ENCODE measurements around the gene TTC34.

Gene TTC34, protein sequence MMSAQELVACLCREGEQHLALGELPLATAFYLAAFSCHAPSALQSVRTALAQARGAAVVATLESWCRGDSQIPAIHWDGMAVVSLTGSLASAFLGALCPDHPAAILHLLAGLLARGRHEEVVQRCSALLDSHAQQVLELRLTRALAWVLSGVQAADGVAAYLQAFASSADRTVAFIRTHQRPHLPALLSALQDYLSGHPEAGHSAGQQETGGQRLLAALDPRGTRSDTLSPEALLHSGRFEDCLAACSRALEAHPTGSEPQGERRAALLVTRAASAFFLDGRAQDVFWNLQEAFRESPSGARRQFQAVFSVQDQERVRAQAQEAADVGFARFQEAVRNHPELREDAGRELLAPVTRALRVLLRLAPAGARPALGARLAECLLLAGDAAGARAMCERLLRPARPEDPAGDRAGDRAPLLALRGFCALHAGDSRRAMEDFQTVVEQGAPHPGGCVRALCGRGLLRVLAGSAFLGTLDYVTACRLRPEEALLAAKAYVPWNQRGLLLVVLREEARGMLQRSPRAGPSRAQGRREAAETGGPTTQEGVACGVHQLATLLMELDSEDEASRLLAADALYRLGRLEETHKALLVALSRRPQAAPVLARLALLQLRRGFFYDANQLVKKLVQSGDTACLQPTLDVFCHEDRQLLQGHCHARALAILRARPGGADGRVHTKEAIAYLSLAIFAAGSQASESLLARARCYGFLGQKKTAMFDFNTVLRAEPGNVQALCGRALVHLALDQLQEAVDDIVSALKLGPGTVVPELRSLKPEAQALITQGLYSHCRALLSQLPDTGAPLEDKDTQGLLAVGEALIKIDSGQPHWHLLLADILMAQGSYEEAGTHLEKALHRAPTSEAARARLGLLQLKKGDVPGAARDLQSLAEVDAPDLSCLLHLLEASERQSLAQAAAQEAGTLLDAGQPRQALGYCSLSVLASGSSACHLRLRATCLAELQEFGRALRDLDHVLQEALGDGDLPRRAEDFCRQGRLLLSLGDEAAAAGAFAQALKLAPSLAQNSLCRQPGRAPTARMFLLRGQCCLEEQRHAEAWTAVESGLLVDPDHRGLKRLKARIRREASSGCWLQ

DNA sequence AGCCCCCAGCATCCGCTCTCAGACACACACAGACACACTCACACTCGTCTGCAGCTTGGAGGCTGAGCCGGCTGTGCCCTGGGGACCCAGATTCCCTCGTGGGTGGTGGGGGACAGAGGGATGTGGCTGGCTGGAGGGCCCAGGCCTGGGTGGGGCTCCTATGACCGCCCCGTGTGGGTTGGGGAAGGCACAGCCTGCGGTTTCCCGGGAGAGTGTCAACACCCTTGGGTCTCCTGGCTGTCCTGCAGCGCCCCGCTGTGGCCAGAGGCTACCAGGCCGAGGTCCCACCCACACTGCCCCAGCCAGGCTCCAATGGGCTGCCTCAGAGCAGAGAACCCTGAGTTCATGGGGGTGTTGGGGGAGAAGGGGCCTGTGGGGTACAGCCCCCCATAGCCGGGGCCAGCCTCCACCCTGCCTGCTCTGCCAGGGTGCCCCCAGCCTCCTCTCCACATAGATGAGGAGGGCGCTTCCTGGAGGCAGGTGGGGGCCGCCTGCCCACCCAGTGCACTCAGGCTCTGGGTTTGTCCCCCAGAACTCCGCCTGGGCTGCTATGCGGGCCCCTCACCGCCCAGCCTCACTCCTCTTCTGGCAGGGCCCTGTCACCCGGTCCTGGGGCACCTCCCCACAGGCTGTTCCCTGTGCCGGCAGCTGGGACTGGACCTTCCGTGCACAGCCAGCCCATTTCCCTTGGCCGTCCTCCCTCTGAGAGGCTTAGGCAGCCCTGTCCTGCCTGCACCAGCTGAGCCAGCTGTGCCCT is at the start of gene TTC34:
Gene TTC34 (minus strand): TSS at position 159 of the 757 bp plus-strand sequence. CDS start 866 bp downstream, outside the sequence.
- no peak for DNase-seq

DNA sequence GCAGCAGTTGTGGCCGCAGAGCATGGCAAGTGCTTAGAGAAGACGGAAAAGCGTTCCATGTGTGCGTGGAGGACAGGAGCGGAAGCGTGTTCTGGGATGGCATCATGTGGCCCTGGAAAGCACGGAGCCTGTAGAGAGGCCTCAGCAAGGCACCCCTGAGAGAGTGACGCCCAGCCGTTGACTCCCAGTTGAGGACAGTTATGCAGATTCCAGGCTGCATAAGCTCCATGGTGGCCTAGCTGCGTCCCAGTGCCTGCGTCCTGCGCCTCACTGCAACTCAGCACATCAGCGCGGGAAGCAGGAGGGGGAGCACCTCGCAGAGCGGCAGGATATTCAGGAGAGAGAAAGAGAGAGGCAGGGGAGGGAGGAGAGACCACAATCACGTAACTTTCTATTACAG is 49.0 kb upstream of the TTC34 start:
- DNase-seq, result no peak

DNA sequence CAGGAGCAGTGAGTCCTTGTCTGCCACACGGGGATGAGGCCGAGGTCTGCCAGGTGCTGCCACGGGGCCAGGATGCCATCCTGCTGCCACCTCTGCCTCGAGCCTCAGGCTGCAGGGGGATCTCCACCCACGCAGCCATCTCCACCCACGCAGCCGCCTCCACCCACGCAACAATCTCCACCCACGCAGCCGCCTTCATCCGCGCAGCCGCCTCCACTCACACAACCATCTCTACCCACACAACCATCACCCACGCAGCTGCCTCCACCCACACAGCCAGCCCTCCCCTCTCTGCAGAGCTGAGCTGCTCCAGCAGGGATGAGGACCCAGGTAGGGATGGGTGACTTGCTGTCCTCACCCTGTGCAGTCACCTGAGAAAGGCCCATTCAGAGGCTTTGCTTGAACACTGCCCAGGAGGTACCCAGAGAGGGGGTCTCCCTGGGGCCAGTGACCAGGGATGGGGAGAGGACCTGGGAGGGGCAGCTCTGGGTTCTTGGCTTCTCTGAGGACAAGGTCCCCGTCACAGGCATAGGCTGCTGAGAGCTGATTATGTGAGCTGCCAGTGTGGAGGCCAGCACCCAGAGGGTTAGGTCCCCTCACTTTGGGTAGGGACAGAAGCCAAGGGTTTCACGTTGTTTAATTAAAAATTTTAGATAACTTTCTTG is 46.6 kb upstream of the TTC34 start:
- DNase-seq, result no peak

DNA sequence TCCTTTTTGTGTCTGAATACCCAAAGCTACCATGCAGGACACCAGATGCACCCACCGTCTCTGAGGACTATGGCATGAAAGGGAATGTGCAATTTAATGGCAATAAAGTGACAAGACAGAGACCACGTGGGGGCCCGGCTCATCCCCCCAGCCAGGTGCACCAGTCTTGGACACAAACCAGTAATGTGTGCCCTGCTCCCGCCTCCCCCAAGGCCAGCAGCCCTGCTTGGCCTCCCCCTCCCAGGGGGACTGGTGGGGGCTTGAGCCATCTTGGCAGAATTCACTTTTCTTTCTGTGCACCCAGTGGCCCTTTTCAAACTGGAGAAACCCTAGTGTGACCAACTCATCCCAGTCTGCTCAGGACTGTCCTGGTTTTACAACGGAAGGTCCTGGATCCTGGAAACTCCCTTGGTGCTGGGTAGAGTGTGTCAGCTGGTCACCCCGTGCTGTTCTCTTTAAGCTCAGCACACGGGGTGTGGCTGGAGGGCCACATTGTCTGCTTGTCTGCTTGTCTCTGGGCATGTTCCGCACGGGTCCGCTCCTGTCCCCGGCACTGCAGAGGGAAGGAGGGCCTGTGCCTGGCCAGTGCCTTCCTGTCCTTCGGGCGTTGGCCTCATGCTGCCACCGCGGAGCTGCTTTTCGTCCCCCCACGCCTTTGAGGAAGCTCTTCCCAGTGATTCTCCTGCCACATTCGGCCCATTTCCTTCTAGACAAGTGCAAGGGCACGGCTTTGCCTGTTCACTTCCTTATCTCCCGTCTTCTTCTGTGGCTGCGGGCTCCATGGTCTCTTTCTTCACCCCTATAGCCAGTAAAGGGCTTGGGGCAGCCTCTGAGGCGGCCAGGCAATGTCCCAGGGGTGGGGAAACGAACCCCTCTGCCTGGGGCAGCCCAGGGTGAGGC is 45.8 kb upstream of the TTC34 start:
- no peak for DNase-seq

DNA sequence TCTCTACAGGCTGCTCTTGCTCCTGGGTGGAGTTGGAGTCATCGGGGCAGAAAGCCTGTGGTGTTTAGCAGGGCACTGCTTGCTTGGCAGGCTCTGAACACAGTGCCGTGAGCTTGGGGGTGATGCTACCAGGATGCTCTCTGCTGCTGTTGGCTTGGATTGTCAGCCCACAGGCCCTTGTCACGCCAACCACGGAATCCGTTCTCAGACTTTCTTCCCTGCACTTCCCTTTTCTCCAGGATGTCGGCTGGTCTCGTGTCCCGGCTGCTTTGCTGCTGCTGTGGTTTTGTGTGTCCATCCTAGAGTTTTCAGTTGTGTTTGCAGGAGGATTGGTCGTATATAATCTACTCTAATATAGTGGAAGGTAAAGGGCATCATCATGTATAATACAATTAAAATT is 44.4 kb upstream of the TTC34 start:
- DNase-seq, result no peak

DNA sequence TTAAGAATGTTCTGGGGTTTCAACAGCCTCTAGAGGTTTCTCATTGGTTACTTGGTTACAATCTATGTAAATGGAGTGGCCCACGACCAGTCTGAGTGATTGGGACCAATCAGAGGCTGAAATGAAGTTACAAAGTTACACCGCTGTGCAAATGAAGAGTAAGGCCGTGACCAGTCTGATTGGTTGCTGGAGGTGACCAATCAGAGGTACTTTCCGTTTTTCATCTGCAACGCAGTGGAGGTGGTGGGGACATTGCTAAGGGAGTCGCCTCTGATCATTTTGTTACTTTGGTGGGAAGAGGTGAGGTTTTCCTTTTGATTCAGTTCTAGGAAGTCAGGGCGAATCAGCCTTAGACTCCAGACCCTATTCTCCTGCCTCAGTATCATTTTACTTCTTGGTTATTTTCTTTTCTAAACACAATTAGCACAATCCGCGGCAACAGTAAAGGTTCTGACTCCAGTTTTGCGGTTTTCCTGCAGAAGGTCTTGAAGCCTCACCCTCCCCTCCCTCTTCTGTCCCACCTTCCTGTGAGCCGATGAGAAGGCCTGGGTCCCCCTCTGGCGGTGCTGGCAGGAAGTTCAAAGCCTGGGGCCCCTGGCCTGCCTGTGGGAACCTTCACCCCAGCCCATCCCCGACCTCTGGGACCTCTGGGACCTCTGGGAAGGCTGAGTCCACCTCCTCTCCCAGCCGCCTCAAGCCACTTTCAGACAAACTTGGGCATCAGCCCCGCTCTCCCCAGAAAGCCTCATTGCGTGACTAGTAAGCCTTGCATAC is 38.7 kb upstream of the TTC34 start:
- no peak for DNase-seq

DNA sequence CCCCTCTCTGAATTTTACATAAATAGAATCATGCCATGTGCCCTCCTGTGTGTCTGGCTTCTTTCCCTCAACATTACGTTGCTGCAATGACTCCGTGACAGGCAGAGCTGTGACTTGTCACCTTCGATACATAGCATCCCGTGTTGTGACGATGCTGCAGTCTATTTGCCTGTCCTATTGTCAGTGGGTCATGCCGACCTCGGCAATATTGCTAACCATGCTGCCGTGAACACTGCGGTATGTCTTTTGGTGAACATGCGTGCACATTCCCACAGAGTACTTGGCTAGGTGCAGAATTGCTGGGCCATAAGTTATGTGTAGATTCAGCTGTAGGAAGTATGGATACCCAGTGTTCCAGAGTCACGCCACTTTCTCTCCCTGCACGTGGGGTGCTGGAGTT is 36.3 kb upstream of the TTC34 start:
- DNase-seq, result no peak

DNA sequence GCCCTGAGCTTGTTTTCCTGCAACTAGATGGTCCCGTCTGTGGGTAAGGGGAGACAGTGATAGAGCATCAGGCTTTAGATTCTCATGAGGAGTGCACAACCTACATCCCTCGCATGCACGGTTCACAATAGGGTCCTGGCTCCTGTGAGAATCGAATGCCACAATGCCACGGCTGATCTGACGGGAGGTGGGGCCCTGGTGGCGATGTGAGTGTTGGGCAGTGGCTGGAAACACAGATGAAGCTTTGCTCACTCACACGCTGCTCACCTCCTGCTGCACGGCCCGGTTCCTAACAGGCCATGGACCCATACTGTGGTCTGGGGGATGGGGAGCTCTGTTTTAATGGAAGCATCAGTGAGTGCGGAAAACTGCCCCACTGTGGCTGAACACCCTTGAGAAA is 35.8 kb upstream of the TTC34 start:
- DNase-seq, result no peak

DNA sequence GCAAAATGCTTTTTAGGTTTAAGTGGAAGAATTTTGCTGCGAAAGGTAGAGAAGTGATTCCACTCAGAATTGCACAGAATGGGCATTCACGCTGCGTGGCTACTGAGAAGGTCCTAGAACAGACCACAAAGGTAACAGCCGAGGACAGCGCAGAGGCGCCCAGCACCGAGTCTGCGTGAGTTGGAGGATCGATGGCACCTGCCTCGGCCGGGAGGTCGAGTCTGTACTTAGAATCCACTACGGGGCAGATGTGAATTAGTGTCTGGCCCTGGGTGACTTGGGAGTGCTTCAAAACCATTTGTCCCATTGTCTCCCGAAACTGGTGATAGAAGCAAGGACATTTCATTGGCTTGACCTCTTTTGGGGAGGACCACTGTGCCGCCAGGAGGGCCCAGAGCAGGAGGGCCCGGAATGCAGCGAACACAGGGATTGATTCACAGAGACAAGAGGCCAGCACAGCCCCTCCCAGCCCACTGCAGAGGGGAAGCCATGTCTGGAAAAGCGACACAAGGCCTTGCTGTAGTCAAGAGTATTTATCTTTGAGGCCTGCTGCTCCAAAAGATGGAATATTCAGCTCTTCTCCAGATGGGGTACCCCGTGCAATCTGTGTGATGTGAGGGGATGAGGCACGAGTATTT is 35.0 kb upstream of the TTC34 start:
- DNase-seq, result no peak

DNA sequence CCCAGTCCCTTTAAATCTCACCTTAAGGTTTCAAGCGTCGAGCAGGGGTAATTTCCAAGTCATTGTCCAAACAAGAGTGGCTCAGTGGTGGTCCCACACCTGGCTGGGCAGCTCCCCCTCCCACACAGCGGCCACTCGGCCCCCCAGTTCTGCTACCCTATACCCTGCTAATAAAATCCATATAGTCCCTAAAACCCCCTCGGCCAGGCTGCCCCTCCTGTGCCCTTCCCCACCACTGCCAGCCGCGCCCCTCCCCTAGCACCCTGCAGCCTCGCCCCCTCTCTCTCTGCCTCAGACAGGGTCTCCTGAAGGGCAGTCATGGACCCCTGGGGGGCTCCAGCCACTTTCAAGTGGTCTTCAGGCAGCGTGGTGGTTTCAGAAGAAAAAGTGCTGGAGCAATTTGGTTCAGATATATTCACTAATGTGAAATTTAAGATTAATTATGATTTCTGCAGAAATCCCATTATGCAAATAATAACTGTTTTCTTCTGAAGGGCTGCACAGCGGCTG is 34.2 kb upstream of the TTC34 start:
- DNase-seq, result no peak

DNA sequence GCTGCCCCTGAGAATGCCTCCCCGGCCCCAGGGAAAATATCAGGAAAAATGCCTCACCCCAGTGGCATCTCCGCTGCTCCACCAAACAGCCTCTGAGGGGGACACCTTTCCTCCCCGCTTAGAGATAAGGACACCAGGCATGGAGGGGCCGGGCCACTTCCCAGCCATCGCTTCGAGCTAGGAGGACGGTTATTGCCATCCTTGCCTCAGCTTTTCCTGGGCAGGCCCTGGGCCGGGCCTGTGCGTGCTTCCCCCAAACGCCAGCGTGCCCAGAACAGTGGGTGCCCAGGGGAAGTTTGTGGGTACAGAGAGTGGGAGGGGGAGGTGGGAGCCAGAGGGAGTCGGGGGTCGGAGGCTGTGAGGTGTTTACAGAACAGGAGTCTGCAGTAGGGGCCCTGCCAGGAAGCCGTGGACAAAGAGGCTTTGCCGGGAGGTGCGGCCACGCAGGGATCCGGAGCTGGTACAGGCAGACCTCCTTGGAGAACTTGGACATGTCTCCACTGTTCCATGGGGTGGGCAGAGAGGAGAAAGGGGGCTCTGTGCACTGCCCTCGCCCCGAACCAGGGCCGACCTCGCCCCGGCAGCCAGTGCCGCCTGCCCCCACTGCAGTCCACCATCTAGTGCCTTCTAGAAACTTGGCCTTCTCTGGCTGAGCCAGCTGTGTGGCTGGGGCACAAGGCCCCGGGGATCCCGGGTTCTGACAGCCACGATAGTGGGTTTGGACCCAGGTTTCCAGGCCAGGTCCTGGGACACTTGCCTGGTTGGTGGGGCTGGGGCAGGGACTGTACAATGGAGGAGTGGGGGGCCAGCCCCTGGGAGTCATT is 33.5 kb upstream of the TTC34 start:
- DNase-seq, result no peak

DNA sequence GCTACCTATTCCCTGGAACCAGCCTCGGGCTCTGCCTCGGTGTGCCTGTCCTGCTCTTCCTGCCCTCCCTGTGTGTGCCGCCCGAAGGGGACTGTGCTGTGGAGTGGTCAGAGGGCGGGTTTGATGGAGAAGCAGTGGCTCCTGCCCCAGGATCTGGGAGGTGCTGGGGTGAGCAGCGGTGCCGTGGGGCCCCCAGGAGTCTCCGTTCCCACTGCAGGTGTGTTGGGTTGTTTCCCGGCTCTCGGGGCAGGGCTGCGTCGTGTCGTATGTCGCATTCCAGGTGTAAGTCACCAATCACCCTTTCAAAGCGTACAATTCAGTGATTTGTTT is 32.6 kb upstream of the TTC34 start:
- no peak for DNase-seq

DNA sequence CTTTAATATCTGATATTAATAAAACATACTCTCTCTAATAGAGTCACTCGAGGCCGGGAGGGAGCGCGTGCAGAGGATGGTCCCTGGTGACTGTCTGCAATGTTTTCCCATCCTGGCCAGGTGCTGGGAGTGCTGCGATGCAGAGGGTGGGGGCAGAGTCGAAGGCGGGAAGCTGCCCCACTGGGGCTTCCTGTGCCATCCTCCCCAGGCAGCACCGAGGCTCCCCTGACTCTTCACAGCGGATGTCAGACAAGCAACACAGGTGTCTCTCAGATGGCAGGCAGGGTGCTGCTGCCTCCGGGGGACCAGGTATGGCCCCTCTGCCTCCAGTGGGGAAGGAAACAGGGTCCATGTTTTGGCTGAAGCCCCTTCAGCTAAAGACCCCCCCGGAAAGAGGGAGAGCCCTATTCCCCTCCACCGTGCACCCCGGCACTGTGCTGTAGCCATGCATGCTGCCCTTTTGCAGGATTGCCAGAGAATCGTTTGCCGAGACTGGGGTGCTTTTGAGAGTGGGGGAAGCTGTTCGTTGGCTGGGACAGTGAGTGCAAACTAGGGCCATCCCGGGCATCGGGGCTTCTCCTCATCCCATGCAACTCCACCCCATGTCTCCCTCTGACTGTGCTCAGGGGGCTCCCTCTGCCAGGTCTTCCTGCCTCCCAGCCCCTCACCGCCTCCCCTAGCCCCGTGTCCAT is 32.1 kb upstream of the TTC34 start:
- DNase-seq, result peak; percentile 33

DNA sequence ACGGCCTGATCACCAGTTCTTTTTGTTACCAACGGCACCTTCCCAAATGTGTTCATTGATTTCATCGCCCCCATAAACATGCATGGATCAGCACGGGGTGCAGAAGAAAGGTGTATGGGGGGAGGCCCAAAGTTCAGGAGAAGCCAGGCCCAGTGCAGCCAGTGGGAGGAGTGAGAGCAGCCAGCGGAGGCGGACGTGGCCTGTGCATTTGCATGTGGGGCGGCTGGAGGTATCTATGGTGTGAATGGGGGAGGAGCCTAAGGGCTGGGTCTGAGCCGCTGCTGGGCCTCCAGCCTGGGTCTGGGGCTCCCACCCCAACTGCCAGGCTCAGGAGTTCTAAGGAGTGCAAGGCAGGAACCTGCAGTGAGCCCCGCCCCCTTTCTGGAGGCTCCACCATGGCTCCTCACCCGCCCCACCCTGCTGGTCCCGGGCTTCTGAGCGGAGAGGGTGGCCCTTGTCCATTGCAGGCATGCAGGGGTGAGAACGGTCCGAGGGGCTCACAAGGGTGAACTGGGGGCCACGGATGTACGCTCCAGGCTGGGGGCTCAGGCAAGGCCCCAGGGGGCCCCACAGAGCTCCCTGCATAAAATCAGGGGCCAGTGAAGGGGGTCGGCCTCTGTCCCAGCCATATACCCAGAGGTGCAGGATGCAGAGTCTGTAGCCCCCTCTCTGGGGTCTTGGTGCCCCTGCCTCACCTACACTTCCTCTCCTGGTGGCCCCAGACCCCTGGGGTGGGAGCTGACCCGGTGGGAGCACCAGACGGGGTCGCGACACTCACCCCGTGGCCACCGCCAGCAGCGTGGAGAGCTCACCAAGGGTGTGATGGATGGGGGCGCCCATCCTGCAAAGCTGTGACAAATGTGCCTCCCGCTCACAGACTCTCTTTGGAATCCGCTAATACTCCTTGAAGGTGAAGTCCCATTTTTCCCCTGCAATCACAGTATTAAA is 31.3 kb upstream of the TTC34 start:
- no peak for DNase-seq

DNA sequence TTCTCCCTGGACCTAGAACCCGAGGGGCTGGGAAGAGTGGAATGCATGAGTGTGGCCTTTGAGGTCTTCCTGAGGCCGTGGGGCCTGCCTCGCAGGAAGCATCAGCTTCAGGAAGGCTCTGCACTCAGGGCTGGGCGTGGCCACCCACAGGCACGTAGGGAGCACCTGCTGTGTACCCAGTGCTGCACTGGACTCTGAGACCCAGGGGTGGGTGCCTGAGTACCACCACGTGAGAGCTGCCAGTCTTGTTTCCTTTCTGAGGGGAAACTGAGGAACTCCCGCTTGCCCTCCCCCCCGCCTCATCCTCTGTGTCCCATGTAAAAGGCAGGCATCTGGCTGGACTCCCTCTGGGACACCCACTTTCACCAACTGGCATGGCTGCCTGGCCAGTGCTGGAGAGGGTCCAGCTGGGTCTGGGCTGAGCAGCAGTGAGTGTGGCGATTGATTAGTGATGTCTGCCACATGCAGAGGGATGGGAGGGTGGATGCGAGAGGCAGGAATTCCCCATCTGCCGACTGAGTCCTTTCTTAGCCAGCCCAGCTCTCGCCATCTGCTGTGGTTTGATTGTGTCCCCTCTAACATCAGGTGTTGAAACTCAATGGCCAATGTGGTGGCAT is 30.2 kb upstream of the TTC34 start:
- no peak for DNase-seq

DNA sequence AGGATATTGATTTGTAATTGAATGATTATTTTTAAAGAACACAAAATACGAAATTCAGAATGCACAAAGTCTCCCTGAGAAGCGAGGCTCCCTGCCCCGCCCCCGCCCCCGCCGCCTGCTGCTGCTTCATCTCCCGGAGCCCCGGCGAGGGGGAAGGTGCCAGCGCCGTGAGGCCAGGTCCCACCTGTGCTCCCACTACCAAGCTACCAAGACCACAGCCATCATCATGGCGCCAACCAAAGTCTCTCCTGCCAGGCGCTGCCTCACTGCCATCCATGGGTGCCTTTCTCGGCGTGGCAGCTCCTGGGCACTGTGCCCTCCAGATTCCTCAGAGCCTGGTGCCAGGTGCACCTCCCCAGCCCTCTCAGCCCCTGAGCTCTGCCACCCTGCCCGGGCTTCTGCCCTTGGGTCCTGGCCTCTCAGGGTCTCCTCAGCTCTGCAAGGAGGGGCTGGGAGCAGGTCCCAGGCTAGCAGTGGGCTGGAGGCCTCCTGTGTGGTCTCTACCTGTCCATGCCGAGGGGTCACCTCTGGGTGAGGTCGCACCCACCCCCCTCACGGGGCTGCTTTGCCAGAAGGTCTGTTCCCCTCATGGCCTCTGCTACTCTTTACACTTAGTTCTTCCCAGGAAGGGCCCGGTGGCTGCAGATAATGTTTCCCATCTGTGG is 29.4 kb upstream of the TTC34 start:
- no peak for DNase-seq
